ENCODE data around the gene ARHGAP24.

The ARHGAP24 gene

GRCh38 chr4:85520765-85521749, 46.1 kb downstream of the ARHGAP24 start:
- DNase-seq, result no peak

GRCh38 chr4:85522277-85522676, 47.3 kb downstream of the ARHGAP24 start:
- no peak for DNase-seq

- no peak for DNase-seq
Observed at GRCh38 chr4:85522836-85523235, 47.9 kb downstream of the ARHGAP24 start.

GRCh38 chr4:85527815-85528214, 52.9 kb downstream of the ARHGAP24 start:
- DNase-seq, result no peak

GRCh38 chr4:85531560-85532341, 56.8 kb downstream of the ARHGAP24 start:
- no peak for DNase-seq

GRCh38 chr4:85534120-85534519, 59.2 kb downstream of the ARHGAP24 start:
- DNase-seq, result no peak

GRCh38 chr4:85543832-85544231, 68.9 kb downstream of the ARHGAP24 start:
- no peak for DNase-seq

GRCh38 chr4:85544751-85545150, 69.8 kb downstream of the ARHGAP24 start:
- no peak for DNase-seq

GRCh38 chr4:85548116-85548515, 73.2 kb downstream of the ARHGAP24 start:
- DNase-seq, result no peak

- DNase-seq, result no peak
Observed at GRCh38 chr4:85548841-85549240, 73.9 kb downstream of the ARHGAP24 start.

GRCh38 chr4:85555206-85555605, 80.3 kb downstream of the ARHGAP24 start:
- DNase-seq, result no peak

- no peak for DNase-seq
Observed at GRCh38 chr4:85556283-85556682, 81.3 kb downstream of the ARHGAP24 start.

- no peak for DNase-seq
Observed at GRCh38 chr4:85557016-85557901, 82.3 kb downstream of the ARHGAP24 start.

- no peak for DNase-seq
Observed at GRCh38 chr4:85565761-85566480, 91.0 kb downstream of the ARHGAP24 start.

- DNase-seq, result no peak
Observed at GRCh38 chr4:85569730-85570299, 94.9 kb downstream of the ARHGAP24 start.

GRCh38 chr4:85570388-85570787, 95.4 kb downstream of the ARHGAP24 start:
- no peak for DNase-seq

GRCh38 chr4:85571008-85571407, 96.1 kb downstream of the ARHGAP24 start:
- DNase-seq, result no peak

GRCh38 chr4:85573270-85573669, 98.3 kb downstream of the ARHGAP24 start:
- DNase-seq, result no peak

- DNase-seq, result no peak
Observed at GRCh38 chr4:85577307-85577706, 102.4 kb downstream of the ARHGAP24 start.

- DNase-seq, result no peak
Observed at GRCh38 chr4:85579942-85580341, 105.0 kb downstream of the ARHGAP24 start.

- DNase-seq, result no peak
Observed at GRCh38 chr4:85580489-85580888, 105.5 kb downstream of the ARHGAP24 start.

GRCh38 chr4:85587952-85588351, 113.0 kb downstream of the ARHGAP24 start:
- no peak for DNase-seq

Data from activated CD4-positive, alpha-beta T cell treated with anti-CD3 and anti-CD28 coated beads for 1 hour (primary cell).